Mesothelial cell of epicardium (in vitro differentiated cells): ENCODE results near the gene CCDC183. TPM values are rescaled to one million over a fixed set of nuclear protein-coding genes. Genes with fewer than 3 reads are reported as not detected.
A peak's percentile ranks its signal among the peaks of the same experiment; 100 is the strongest.

Experiments
- DNase-seq, 2 experiments: peaks; one replicate each; pipeline ENCODE4 v3.0.0; 2021; ENCODE audit warnings: low spot score in 2 of 2; ENCODE audit not compliant: unreplicated experiment in 2 of 2
- H3K27ac Mint-ChIP-seq: 2 replicates; pipeline ENCODE4 v1.8.0; 2021; ENCODE audit warnings: mixed read lengths
- H3K27me3 Mint-ChIP-seq: 2 replicates; pipeline ENCODE4 v1.8.0; 2021; ENCODE audit warnings: low read depth, mixed read lengths
- H3K36me3 Mint-ChIP-seq: 2 replicates; pipeline ENCODE4 v1.8.0; 2021; ENCODE audit warnings: mixed read lengths
- H3K4me1 Mint-ChIP-seq: 2 replicates; pipeline ENCODE4 v1.8.0; 2021; ENCODE audit warnings: mixed read lengths
- H3K4me3 Mint-ChIP-seq: 2 replicates; pipeline ENCODE4 v1.8.0; 2021; ENCODE audit warnings: mild to moderate bottlenecking, moderate library complexity, mixed read lengths
- H3K9me3 Mint-ChIP-seq: 2 replicates; pipeline ENCODE4 v1.8.0; 2021; ENCODE audit warnings: mixed read lengths
- total RNA-seq: library from RNA; stranded (reverse); gene quantifications from 3 replicates; pipeline ENCODE4 v1.2.1, GENCODE V29; 2021
- TF ChIP-seq, protein P1 (sequence below): fragments of 200-600 bp; sonication (generic); IDR thresholded peaks from one replicate; pipeline ENCODE4 v1.5.0; 2021; ENCODE audit warnings: antibody characterized with exemption; ENCODE audit not compliant: unreplicated experiment

CCDC183 gene
- total RNA-seq, 1 donor from 2014 or later = 25.1 TPM

DNA sequence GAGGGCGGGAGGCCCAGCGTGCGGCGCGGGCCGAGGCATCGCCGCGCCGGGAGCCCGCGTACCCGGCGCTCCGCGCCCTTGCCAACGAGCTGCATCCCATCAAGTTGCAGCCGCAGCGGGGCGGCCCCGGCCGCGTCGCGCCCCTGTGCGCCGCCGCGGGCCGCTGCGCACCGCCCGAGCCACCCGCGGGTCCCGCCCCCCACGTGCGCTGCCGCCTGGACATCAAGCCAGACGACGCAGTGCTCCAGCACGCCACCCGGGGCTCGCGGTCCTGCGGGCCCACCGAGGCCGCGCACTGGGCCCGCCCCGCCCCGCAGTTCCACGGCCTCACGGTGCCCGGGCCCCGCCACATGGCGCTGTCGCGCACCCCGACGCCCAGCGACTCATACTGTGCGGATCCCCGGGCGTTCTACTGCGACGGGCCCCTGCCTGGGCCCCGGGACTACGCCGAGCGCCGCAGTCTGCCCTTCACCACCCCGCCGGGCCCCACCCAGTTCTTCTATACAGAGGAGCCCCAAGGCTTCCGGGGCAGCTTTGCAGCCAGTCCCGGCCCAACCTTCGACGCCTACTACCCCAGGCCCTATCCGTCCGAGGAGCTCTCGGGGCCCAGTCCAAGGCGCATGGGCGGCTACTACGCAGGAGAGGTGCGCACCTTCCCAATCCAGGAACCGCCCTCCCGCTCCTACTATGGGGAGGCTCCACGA lies 48.8 kb downstream of the CCDC183 start:
- Mint-ChIP-seq H3K27me3 (peaks cover 16% of the 10 kb centered on the region), H3K9me3 (no peaks in the 10 kb centered on the region), H3K4me1 (peaks cover 22% of the 10 kb centered on the region), H3K4me3 (no peak overlapping the region), H3K36me3 (peaks cover 4% of the 10 kb centered on the region), H3K27ac (no peak overlapping the region)
- TF ChIP-seq, protein P1, sequence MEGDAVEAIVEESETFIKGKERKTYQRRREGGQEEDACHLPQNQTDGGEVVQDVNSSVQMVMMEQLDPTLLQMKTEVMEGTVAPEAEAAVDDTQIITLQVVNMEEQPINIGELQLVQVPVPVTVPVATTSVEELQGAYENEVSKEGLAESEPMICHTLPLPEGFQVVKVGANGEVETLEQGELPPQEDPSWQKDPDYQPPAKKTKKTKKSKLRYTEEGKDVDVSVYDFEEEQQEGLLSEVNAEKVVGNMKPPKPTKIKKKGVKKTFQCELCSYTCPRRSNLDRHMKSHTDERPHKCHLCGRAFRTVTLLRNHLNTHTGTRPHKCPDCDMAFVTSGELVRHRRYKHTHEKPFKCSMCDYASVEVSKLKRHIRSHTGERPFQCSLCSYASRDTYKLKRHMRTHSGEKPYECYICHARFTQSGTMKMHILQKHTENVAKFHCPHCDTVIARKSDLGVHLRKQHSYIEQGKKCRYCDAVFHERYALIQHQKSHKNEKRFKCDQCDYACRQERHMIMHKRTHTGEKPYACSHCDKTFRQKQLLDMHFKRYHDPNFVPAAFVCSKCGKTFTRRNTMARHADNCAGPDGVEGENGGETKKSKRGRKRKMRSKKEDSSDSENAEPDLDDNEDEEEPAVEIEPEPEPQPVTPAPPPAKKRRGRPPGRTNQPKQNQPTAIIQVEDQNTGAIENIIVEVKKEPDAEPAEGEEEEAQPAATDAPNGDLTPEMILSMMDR = no peak
- no peak for DNase-seq

DNA sequence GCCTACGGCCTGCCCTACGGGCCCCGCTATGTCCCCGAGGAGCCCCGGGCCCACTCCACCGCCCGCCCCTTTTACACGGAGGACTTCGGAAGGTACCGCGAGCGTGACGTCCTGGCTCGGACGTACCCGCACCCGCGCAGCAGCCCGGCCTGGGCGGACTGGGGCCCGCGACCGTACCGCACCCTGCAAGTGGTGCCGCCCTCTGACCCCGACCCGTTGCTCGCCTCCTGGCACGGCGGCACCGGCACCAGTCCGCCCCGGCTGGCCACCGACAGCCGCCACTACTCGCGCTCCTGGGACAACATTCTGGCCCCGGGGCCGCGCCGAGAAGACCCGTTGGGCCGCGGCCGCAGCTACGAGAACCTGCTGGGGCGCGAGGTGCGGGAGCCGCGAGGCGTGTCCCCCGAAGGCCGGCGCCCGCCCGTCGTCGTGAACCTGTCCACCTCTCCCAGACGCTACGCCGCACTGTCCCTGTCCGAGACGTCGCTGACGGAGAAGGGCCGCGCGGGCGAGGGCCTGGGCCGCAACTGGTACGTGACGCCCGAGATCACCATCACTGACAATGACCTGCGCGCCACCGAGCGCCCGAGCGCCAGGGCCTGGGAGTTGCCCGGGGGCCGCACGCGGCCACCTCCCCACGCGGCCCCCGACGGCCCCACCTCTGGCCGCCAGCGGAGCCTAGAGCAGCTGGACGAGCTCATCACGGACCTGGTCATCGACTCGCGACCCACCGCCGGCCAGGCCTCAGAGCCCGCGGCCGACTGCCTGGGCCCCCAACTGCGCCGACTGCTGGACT lies 49.5 kb downstream of the CCDC183 start:
- H3K9me3 Mint-ChIP-seq = no peaks in the 10 kb centered on the region
- TF ChIP-seq, protein P1 = no peak
- H3K27me3 Mint-ChIP-seq = peaks cover 16% of the 10 kb centered on the region
- H3K4me1 Mint-ChIP-seq = peaks cover 22% of the 10 kb centered on the region
- peaks cover 2% of the 10 kb centered on the region for H3K36me3 Mint-ChIP-seq
- H3K27ac Mint-ChIP-seq = no peak overlapping the region
- DNase-seq = no peak
- H3K4me3 Mint-ChIP-seq = no peak overlapping the region

DNA sequence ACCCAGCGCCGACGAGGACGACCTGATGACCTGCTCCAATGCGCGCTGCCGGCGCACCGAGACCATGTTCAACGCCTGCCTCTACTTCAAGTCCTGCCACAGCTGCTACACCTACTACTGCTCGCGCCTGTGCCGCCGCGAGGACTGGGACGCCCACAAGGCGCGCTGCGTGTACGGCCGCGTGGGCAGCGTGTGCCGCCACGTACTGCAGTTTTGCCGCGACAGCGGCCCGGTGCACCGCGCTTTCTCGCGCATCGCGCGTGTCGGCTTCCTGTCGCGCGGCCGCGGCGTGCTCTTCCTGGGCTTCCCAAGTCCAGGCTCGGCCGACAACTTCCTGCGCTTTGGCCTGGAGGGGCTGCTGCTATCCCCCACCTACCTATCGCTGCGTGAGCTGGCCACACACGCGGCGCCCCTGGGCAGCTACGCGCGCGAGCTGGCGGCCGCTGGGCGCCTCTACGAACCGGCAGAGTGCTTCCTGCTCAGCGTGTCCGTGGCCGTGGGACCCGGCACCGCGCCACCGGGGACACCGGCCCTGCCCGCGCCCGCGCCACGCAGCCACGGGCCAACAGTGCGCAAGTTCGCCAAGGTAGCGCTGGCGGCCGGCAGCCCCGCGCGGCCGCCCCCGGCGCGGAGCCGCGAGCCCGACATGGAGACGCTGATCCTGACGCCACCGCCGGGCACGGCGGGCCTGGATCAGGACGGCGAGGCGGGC lies 50.4 kb downstream of the CCDC183 start:
- no peak for DNase-seq
- peaks cover 14% of the 10 kb centered on the region for H3K4me1 Mint-ChIP-seq

DNA sequence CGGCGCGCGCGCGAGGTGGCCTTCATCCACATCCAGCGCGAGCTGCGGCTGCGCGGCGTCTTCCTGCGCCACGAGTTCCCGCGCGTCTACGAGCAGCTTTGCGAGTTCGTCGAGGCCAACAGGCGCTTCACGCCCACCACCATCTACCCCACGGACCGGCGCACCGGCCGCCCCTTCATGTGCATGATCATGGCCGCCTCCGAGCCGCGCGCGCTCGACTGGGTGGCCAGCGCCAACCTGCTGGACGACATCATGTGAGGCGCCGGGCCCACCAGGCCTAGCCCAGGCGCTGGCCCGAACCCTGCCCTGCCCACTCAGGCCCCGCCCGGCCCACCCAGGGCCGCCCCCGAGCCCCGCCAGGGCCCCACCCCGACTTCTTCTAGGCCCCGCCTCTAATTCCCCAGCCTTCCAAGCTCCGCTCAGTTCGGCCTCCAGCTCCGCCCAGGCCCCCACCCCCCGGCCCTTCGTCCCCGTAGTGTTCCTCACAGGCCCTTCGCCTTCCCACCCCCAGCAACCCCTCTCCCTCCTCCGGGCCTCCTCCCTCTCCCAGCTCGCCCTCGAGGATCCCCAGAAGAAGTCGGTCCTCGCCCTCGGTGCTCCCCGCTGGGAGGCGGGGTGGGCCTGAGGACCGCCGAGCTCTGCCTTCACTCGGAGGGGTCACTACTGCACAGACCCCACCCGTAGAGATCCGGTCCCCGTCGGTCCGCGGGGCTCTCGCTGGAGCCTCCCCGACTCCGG lies 51.1 kb downstream of the CCDC183 start:
- TF ChIP-seq, protein P1 = no peak
- no peaks in the 10 kb centered on the region for H3K9me3 Mint-ChIP-seq
- peaks cover 9% of the 10 kb centered on the region for H3K4me1 Mint-ChIP-seq
- peak overlapping the region; percentile 94 for H3K4me3 Mint-ChIP-seq
- DNase-seq = peak in 1 of 2 experiments; percentile 66
- H3K36me3 Mint-ChIP-seq = peaks cover 2% of the 10 kb centered on the region
- peak overlapping the region; percentile 91 for H3K27ac Mint-ChIP-seq
- H3K27me3 Mint-ChIP-seq = peaks cover 16% of the 10 kb centered on the region

More for the DNA sequence above, 50.4 kb downstream of the CCDC183 start:
- H3K27me3 Mint-ChIP-seq = peaks cover 16% of the 10 kb centered on the region
- TF ChIP-seq, protein P1 = no peak
- H3K27ac Mint-ChIP-seq = no peak overlapping the region
- peak overlapping the region; percentile 64 for H3K4me3 Mint-ChIP-seq
- H3K9me3 Mint-ChIP-seq = no peaks in the 10 kb centered on the region
- peaks cover 2% of the 10 kb centered on the region for H3K36me3 Mint-ChIP-seq

DNA sequence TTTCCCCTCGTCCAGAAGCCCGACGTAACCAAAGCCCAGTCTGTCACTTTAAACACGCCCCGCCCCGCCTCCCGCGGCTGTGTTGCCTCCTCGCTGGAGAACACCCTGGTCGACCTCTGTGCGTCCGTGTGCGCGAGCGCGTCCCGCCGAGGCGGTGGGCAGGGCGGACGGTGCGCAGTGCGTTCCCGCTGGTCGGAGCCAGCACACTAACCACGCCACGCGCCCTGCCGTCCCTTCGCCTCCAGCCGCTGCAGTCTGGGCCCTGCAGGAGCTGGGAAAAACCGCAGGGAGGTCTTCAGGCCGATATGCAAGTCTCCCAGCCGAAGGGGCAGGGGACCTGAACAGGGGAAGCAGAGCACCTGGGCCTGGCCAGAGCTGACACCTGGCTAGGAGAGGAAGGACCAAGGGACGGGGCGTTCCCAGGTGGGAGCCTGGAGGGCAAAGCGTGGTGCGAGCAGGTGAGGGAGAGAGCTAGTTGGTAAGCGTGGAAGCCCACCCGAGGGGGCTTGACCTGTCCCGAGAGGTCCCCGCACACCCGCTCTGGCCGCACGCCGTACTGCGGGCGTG lies 51.8 kb downstream of the CCDC183 start:
- Mint-ChIP-seq H3K4me1 (peaks cover 7% of the 10 kb centered on the region), H3K4me3 (peak overlapping the region; percentile 94), H3K27me3 (peaks cover 16% of the 10 kb centered on the region), H3K9me3 (no peaks in the 10 kb centered on the region), H3K27ac (peak overlapping the region; percentile 91), H3K36me3 (peaks cover 2% of the 10 kb centered on the region)
- TF ChIP-seq, protein P1 = no peak
- peak in 1 of 2 experiments; percentile 81 for DNase-seq
